HG02571 (cell line): ENCODE results near the gene MYO5C.
"Not testable (repeated sequence)": the region's sequence is repeated elsewhere in the genome, so short reads cannot be mapped to it uniquely, and the experiment has no call there.

ENCODE experiments used
- ATAC-seq: cut with Tn5 transposase; IDR thresholded peaks from one replicate; pipeline ENCODE4 v1.9.1; 2021; ENCODE audit warnings: mild to moderate bottlenecking, moderate library complexity; ENCODE audit not compliant: unreplicated experiment

The MYO5C gene

DNA sequence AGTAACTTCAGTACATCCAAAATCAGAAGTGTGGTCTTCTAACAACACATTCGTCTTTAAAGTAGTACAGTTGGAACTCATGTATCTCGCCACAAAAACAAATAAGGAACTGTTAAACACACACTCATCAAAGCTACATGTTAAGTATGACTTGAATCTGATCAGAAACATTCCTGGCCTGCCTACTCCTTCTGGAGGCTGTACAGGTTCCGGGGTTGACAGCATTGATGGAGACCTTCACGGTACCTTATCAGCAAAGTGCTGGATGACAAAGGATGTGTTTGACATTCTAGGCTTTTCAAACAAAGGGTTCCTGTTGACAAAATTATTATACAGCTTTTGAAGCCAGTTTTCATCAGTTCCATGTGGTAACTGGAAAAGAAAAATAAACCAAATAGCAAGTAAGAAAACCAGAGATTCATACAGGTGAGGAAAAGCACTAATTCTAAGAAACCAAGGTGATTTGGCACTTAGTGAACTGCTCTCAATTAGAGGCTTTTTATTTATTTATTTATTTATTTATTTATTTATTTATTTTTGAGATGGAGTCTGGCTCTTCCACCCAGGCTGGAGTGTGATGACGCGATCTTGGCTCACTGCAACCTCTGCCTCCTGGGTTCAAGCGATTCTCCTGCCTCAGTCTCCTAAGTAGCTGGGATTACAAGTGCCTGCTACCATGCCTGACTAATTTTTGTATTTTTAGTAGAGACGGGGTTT is 44.3 kb downstream of the MYO5C start:
- no peak for ATAC-seq

DNA sequence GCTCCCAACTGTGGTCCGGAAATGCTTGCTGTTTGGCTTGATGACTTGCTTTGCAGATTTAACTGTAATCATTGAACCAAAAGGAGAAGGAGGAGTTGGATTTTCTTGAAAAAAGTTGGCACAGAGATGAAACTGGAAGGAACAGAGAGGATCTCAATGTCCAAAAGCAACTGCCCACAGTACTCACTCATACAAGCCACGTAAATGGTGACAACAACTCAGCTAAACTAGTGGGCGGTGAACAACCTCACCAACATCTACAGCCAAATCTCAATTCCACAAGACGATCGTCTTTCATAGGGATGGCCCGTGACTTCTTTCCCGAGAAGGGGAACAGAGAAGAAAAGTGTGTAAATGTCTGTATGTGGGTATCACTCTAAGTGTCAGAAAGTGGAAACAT is 48.1 kb downstream of the MYO5C start:
- ATAC-seq, result no peak

GRCh38 chr15:52246686-52247431 is 48.7 kb downstream of the MYO5C start:
- no peak for ATAC-seq

- ATAC-seq, result no peak
Observed at GRCh38 chr15:52243697-52244555, 51.7 kb downstream of the MYO5C start.

GRCh38 chr15:52243286-52243685 is 52.3 kb downstream of the MYO5C start:
- ATAC-seq, result no peak

DNA sequence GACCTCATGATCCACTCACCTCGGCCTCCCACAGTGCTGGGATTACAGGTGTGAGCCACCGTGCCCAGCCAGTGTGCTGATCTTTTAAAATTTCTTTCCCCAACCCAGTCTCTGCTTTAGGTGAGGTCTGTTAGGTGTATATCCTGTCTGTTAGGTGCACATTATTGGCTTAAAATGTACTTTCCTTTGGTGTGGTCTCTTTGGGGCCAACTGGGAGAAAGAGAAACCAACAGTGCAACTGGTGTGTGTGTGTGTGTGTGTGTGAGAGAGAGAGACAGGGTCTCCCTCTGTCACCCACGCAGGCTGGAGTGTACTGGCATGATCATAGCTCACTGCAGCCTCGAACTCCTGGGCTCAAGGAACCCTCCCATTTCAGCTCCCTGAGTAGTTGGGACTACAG is 54.1 kb downstream of the MYO5C start:
- ATAC-seq, result no peak

GRCh38 chr15:52240166-52240565 is 55.4 kb downstream of the MYO5C start:
- no peak for ATAC-seq

DNA sequence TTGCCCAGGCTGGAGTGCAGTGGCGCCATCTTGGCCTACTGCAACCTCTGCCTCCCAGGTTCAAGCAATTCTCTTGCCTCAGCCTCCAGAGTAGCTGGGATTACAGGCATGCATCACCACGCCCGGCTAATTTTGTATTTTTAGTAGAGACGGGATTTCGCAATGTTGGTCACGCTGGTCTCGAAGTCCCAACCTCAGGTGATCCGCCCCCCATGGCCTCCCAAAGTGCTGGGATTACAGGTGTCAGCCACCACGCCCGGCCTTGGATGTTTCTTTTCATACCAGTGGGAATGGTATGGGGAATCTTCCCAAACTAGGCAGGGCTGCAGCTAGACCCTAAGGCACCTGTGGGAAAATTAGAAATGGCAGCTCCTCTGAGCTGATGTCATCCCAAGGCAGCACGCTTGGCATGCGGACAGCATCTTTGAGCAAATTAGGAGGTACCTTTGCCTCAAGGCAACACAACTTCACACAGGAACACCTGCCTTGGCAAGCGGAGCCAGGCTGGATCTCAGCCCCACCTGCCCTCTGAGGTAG is 56.5 kb downstream of the MYO5C start:
- ATAC-seq, result not testable (repeated sequence)

DNA sequence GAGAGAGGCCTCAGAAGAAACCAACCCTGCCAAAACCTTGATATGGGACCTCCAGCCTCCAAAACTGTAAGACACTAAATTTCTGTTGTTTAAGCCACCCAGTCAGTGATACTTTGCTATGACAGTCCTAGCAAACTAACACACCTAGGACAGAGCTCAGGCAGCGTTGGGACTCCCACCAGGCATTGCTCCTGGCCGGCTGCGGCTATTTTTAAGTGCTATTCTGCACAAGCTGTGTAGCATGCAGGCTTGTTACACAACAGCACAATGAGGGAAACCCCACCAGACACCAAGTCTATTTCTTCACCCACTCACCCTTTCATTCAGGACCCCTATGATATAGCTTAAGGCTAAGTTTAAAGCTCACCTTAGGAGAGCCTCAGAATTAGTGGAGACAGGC is 57.5 kb downstream of the MYO5C start:
- ATAC-seq, result no peak

DNA sequence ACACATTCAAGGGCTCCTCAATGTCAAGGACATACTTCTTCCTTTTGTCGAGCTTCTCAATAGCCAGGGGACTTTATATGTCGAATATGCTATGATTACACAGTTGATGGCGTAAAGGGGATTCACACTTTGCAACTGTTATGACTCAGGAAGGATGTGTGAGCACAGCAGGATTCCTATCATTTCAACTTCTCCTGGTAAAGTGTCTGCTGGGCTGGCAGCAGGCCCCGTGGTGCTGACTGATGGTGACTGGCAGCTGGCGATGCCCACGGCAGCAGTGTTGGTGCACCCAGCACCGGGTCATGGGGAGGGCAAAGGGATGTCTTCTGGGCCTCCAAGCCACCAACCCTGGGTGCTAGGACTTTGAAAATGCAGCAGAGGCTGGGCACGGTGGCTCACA is 59.6 kb downstream of the MYO5C start:
- ATAC-seq, result no peak

DNA sequence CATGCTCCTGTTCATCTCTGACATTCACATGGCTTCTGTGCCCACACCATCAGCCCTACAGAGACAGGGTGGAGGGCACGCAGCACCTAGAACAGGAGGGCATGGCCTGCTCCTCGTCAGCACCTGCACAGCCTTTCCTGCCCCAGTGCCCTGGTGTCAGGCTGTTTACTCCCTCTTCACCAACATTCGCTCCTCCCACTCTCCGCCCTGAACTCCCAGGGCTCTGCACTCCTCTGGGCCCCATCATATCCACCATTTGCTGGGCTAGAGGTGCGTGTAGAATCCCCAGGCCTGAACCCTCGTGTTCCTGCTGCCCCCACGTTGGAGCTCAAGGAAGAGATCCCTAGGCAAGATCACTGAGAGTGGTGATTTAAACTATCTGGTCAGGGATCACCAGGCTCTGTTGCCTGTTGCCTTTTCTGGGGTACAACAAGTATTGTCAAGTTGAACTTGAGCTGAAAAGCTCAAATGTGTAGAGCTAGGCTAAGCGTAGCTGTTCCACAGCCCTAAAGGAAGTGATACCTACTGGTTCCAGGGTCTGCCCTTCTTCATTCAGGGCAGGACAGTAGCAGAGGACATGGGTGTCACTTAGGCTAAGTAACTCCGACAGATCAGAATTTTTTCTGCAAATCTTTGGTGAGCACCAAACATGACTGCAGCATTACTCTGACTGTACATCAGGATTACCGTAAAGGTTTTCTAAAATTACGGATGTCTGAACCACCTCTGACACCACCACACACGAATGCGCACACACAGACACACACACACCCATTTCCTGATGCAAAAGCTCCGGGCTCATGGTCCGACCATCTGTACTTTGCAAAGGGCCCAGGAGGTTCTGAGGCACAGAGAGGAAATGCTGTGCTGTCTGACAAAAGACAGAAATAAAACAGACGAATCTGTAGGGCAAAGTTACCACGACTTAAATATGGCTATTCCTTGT is 60.7 kb downstream of the MYO5C start:
- ATAC-seq, result peak; percentile 43

DNA sequence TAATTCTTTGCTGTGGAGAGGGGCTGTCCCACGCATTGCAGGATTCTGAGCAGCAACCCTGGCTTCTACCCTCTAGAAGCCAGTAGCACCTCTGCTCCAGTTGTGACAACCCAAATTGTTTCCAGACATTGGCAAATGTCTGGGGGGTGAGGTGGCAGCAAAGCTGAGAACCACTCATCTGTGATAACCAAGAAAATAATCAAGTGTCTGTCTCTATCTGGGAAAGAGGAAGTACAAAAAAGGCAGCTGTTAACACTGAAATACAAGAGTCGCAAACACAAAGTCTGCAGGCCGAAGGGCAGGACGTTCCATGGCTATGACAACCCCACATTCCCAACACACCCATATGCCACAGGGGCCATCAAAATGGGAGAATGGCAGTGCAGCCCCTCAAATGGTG is 62.2 kb downstream of the MYO5C start:
- no peak for ATAC-seq

DNA sequence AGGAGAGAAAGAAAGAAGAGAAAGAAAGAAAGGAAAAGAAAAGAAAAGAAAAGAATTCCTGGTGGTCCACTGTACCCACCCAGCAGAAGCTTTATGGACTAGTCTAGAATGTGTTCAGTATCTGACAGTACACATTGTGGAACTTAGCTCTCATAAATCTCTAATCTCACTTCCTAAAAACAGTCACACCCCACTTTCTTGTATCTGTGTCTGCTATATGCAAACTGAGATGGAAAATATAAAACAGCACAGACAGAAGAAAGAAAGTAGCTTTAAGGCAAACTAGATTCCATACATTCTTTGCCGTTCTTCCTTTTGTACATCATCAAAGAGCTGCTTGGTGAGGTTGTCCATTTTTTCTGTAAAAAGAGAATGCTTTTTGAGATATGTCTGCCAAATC is 63.3 kb downstream of the MYO5C start:
- peak; percentile 60 for ATAC-seq

- ATAC-seq, result no peak
Observed at GRCh38 chr15:52230073-52230472, 65.5 kb downstream of the MYO5C start.

GRCh38 chr15:52228921-52229320 is 66.7 kb downstream of the MYO5C start:
- ATAC-seq, result no peak

DNA sequence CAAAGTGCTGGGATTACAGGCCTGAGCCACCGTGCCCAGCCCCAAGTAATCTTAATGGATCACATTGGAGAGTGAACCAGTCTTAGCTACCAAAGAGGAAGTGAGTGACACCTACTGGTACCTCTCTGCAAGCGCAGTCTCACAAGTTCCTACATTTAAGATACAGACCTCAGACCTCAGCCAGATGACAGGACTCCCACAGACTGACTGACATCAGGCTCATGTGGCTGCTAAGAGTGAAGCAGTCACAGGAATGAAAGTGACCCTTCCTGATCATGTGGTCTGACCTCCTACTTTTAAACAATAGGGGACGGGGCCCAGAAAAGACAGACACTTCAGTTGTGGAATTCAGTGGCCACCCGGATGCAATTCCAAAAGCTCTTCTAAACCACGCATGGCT is 68.1 kb downstream of the MYO5C start:
- peak; percentile 71 for ATAC-seq

DNA sequence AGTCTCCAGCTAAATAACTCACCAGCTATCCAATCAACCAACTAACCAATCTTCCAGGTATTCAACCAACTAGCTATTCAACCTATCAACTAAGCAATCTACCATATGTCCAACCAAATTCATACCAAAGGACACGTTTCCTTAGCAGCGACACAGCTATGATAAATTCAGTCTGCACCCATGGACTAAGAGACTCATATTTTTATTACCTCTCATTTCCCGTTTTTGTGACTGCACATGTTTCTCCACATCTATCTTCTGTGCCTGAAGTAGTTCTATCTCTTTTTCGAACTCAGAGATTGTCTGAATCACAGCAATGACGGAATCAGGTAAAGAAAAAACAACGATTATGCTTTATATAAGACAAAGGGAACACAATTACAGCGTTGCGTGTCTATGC is 70.4 kb downstream of the MYO5C start:
- no peak for ATAC-seq

GRCh38 chr15:52224211-52224610 is 71.4 kb downstream of the MYO5C start:
- ATAC-seq, result no peak

DNA sequence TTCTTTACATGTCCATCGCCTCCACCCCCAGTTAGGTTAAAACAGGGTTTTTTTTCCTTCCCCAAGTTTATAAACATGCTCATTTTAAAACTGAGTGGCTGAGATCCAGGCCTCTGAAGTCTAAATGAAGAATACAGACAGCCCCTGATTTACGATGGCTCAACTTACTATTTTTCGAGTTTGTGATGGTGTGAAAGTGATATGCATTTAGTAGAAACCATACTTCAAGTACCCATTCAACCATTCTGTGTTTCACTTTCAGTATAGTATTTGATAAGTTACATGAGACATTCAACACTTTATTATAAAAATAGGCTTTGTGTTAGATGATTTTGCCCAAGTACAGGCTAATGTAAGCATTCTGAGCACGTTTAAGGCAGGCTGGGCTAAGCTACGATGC is 73.9 kb downstream of the MYO5C start:
- no peak for ATAC-seq

DNA sequence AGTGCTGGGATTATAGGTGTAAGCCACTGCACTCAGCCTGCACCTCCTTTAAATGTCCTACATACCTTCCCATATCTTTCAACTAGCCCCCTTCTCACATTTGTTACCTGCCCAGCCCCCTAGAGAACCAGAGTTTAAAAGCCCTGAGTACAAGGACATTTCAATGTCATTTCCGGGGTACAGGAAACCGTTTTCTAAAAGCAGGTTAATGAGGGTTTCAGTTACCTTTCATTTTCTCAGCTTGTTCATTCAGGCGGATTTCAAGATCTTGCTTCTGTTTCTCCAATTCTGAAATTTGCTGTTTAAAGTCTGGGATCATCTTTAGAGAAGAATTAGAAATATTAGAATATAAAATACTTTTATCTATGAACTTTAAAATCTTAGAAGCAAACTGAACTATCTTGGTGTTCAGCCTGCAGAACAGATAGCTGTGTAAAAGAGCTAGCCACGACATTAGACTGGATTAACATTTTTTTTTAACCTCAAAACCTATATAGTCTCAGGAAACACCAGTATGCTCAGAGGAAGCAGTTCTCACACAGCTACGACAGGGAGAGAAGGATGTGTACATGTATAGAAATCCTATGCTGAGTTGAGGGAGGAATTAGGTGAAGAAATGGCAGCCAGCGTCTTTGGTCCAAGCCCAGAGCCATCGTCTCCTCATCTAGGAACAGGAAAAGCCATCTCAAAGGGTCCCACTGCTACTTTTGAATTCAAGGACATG is 74.5 kb downstream of the MYO5C start:
- no peak for ATAC-seq
